Measurements from ENCODE around the gene TCHP.

Gene TCHP

DNA sequence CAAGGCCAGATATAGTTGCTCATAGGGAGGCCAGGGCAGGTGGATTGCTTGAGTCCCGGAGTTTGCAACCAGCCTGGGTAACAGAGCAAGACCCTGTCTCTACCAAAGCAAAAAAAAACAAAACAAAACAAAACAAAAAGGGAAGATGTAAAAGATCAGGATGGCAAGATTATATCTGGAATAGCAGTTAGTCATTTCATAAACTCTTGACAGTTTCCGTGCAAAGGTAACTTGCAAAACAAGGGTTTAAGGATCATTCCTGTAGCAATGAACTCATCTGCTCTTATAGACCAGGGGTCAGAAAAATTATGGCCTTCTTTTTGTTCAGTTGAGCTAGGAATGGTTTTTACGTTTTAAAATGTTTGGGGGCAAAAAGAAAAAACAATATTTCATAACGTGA lies 66.5 kb downstream of the TCHP start:
- no peak for DNase-seq

DNA sequence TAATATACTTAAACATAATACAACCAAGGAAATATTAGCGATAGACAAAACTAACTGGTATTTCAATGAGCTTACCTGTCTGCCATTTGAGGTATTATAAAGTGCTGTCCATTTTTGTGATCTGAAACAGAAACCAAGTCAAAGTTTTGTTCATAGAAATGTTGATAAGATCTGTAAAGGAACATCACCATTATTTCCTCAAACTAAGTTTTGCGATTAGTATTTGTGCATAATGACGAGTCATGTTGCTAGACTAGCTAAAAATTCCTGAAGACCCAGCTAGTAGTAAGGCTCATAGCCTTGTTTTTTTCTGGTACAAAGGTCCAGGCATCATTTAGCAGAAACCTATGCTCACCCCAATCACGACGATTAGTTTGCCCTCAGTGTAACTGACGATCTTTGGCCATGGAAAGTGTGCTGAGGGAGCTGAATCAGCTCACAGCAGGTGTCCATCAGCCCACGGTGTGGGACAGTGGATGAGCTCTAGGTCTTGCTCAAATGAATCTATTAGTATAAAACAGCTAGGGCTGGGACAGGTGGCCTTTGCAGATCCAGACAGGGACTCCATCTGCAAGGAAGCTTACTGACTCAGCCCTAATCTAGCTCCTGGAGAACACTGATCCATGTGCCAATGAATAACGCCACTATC lies 67.4 kb downstream of the TCHP start:
- no peak for DNase-seq

Data from activated gamma-delta T cell (primary cell).